NCI-H1092 treated with DMSO at 0.1 percent for 48 hours (cell line): ENCODE results near the gene ZIC1.

Source experiments
- DNase-seq: peaks from one replicate; lab custom pipeline; 2025; lab: John Stamatoyannopoulos, UW

The ZIC1 gene

GRCh38 chr3:147422601-147423536 lies 13.7 kb downstream of the ZIC1 start:
- no peak for DNase-seq

- DNase-seq = no peak
Measured at GRCh38 chr3:147423537-147423797, 14.3 kb downstream of the ZIC1 start.

- DNase-seq = no peak
Measured at GRCh38 chr3:147423798-147424580, 14.8 kb downstream of the ZIC1 start.

GRCh38 chr3:147424581-147425387 lies 15.6 kb downstream of the ZIC1 start:
- no peak for DNase-seq

- no peak for DNase-seq
Measured at GRCh38 chr3:147425388-147425850, 16.3 kb downstream of the ZIC1 start.

GRCh38 chr3:147426931-147427330 lies 17.8 kb downstream of the ZIC1 start:
- DNase-seq = no peak

GRCh38 chr3:147427746-147428145 lies 18.6 kb downstream of the ZIC1 start:
- no peak for DNase-seq

- no peak for DNase-seq
Measured at GRCh38 chr3:147428326-147428725, 19.2 kb downstream of the ZIC1 start.

- no peak for DNase-seq
Measured at GRCh38 chr3:147428754-147429153, 19.6 kb downstream of the ZIC1 start.

- no peak for DNase-seq
Measured at GRCh38 chr3:147431751-147432150, 22.6 kb downstream of the ZIC1 start.

- DNase-seq = no peak
Measured at GRCh38 chr3:147447224-147447623, 38.1 kb downstream of the ZIC1 start.

- DNase-seq = no peak
Measured at GRCh38 chr3:147449669-147450068, 40.5 kb downstream of the ZIC1 start.

GRCh38 chr3:147458995-147459704 lies 50.0 kb downstream of the ZIC1 start:
- DNase-seq = no peak

- DNase-seq = no peak
Measured at GRCh38 chr3:147462856-147463255, 53.7 kb downstream of the ZIC1 start.
